Astrocyte of the cerebellum (primary cell): ENCODE results near the gene SRD5A1.

Experiments used
- DNase-seq: peaks from one replicate; pipeline ENCODE4 v3.0.0-alpha.2; 2011; ENCODE audit warnings: low read depth
- H3K4me3 ChIP-seq: 2 replicates; pipeline ENCODE4 v1.5.1; 2011; ENCODE audit warnings: mild to moderate bottlenecking, low read depth, low read length, moderate library complexity
- CTCF ChIP-seq: IDR thresholded peaks from 2 replicates; pipeline ENCODE4 v1.5.1; 2012; ENCODE audit warnings: low read length, low read depth, moderate library complexity, mild to moderate bottlenecking; ENCODE audit errors: missing control alignments
- in situ Hi-C: cut with HindIII; loops from 2 replicates; pipeline ENCODE4 v1.10.0; 2017; ENCODE audit warnings: low sequenced_read_pairs

Gene SRD5A1

GRCh38 chr5:6692906-6693305 is 59.7 kb downstream of the SRD5A1 start:
- H3K4me3 ChIP-seq = no peak overlapping the region
- TF ChIP-seq CTCF = no peak
- in situ Hi-C loops = no loop called here
- no peak for DNase-seq

GRCh38 chr5:6698696-6699095 is 65.5 kb downstream of the SRD5A1 start:
- DNase-seq = no peak
- in situ Hi-C loops = no loop called here

GRCh38 chr5:6699357-6699756 is 66.1 kb downstream of the SRD5A1 start:
- DNase-seq = no peak
- in situ Hi-C loops = no loop called here
- H3K4me3 ChIP-seq = no peak overlapping the region
- TF ChIP-seq CTCF = no peak

More at GRCh38 chr5:6698696-6699095, 65.5 kb downstream of the SRD5A1 start:
- TF ChIP-seq CTCF = no peak
- H3K4me3 ChIP-seq = no peak overlapping the region

GRCh38 chr5:6700074-6700684 is 66.9 kb downstream of the SRD5A1 start:
- in situ Hi-C loops = no loop called here
- no peak for TF ChIP-seq CTCF
- DNase-seq = peak; percentile 44
- H3K4me3 ChIP-seq = no peak overlapping the region

GRCh38 chr5:6700685-6701355 is 67.6 kb downstream of the SRD5A1 start:
- in situ Hi-C loops = no loop called here
- DNase-seq = no peak
- TF ChIP-seq CTCF = no peak
- H3K4me3 ChIP-seq = no peak overlapping the region

- in situ Hi-C loops = no loop called here
- no peak overlapping the region for H3K4me3 ChIP-seq
- TF ChIP-seq CTCF = no peak
- no peak for DNase-seq
Observed at GRCh38 chr5:6701491-6701890, 68.3 kb downstream of the SRD5A1 start.
